LNCaP clone FGC (cell line): ENCODE results near the gene RANBP6.

Source experiments
- DNase-seq: peaks from one replicate; pipeline ENCODE4 v3.0.0-alpha.2; 2011; ENCODE audit warnings: low read depth
- H3K4me3 ChIP-seq: 2 replicates; pipeline ENCODE4 v1.5.1; 2011; ENCODE audit warnings: mild to moderate bottlenecking, low read depth, low read length, control low read depth
- CTCF ChIP-seq: IDR thresholded peaks from 2 replicates; pipeline ENCODE4 v1.5.1; 2012; ENCODE audit warnings: mild to moderate bottlenecking; ENCODE audit not compliant: control insufficient read depth, insufficient read depth; ENCODE audit errors: extremely low read depth

Gene RANBP6

GRCh38 chr9:6051511-6051950 is 36.1 kb upstream of the RANBP6 start:
- TF ChIP-seq CTCF, result no peak

GRCh38 chr9:6049798-6050197 is 34.4 kb upstream of the RANBP6 start:
- TF ChIP-seq CTCF, result peak; percentile 19
- DNase-seq, result no peak

More at GRCh38 chr9:6051511-6051950, 36.1 kb upstream of the RANBP6 start:
- no peak for DNase-seq
- no peak overlapping the region for H3K4me3 ChIP-seq

GRCh38 chr9:6048039-6048438 is 32.6 kb upstream of the RANBP6 start:
- no peak overlapping the region for H3K4me3 ChIP-seq
- no peak for DNase-seq
- no peak for TF ChIP-seq CTCF

More at GRCh38 chr9:6049798-6050197, 34.4 kb upstream of the RANBP6 start:
- H3K4me3 ChIP-seq, result no peak overlapping the region

- no peak for DNase-seq
- no peak for TF ChIP-seq CTCF
- H3K4me3 ChIP-seq, result no peak overlapping the region
Observed at GRCh38 chr9:6047020-6047419, 31.6 kb upstream of the RANBP6 start.

- no peak overlapping the region for H3K4me3 ChIP-seq
- TF ChIP-seq CTCF, result no peak
- DNase-seq, result no peak
Observed at GRCh38 chr9:6045364-6045763, 29.9 kb upstream of the RANBP6 start.

- TF ChIP-seq CTCF, result no peak
- no peak overlapping the region for H3K4me3 ChIP-seq
- DNase-seq, result no peak
Observed at GRCh38 chr9:6040077-6040476, 24.7 kb upstream of the RANBP6 start.

GRCh38 chr9:6036391-6036790 is 21.0 kb upstream of the RANBP6 start:
- no peak for TF ChIP-seq CTCF
- H3K4me3 ChIP-seq, result no peak overlapping the region
- DNase-seq, result no peak
